Central memory CD8-positive, alpha-beta T cell (primary cell): ENCODE results near the gene PRPF19.
A peak's percentile ranks its signal among the peaks of the same experiment; 100 is the strongest.

ENCODE experiments used
- ATAC-seq: fragments of 150-1000 bp; cut with Tn5 transposase; replicated peaks from 2 replicates; pipeline ENCODE4 v1.10.0; 2022; ENCODE audit warnings: mild to moderate bottlenecking, moderate FRiP score, moderate number of reproducible peaks; ENCODE audit not compliant: poor library complexity, severe bottlenecking; ENCODE audit errors: extremely low read depth
- DNase-seq, 2 donors: peaks; one replicate each; pipeline ENCODE4 v3.0.0; 2021; ENCODE audit warnings: low spot score in 2 of 2
- H3K27ac Mint-ChIP-seq: one replicate; pipeline ENCODE4 v1.8.0; 2022; ENCODE audit warnings: low read depth, mild to moderate bottlenecking, moderate library complexity, mixed read lengths
- H3K27me3 Mint-ChIP-seq: one replicate; pipeline ENCODE4 v1.8.0; 2022; ENCODE audit warnings: mixed read lengths
- H3K36me3 Mint-ChIP-seq: one replicate; pipeline ENCODE4 v1.8.0; 2022; ENCODE audit warnings: mild to moderate bottlenecking, moderate library complexity, mixed read lengths; ENCODE audit not compliant: insufficient read depth
- H3K4me1 Mint-ChIP-seq: one replicate; pipeline ENCODE4 v1.8.0; 2022; ENCODE audit warnings: mixed read lengths
- H3K4me3 Mint-ChIP-seq: one replicate; pipeline ENCODE4 v1.8.0; 2022; ENCODE audit warnings: mild to moderate bottlenecking, moderate library complexity, mixed read lengths
- H3K9me3 Mint-ChIP-seq: one replicate; pipeline ENCODE4 v1.8.0; 2022; ENCODE audit warnings: mixed read lengths

The PRPF19 gene

GRCh38 chr11:60906132-60906972, at the start of gene PRPF19:
Gene PRPF19 (minus strand): TSS chr11:60906585. CDS start chr11:60906382, 203 bp downstream.
- no peaks in the 10 kb centered on the region for H3K27me3 Mint-ChIP-seq

GRCh38 chr11:60955571-60955970, 49.2 kb upstream of the PRPF19 start:
- no peak overlapping the region for H3K27ac Mint-ChIP-seq
- peaks cover 13% of the 10 kb centered on the region for H3K4me1 Mint-ChIP-seq
- H3K27me3 Mint-ChIP-seq = peaks cover 56% of the 10 kb centered on the region
- DNase-seq = no peak
- H3K9me3 Mint-ChIP-seq = no peaks in the 10 kb centered on the region
- no peak overlapping the region for H3K4me3 Mint-ChIP-seq
- no peak for ATAC-seq
- no peaks in the 10 kb centered on the region for H3K36me3 Mint-ChIP-seq

More at GRCh38 chr11:60906132-60906972, at the start of gene PRPF19:
- H3K4me1 Mint-ChIP-seq = peaks cover 50% of the 10 kb centered on the region
- H3K36me3 Mint-ChIP-seq = peaks cover 18% of the 10 kb centered on the region
- H3K9me3 Mint-ChIP-seq = no peaks in the 10 kb centered on the region
- ATAC-seq (peak; percentile 91), DNase-seq (peak; percentile 99 to 100)
- peak within 1 kb of the TSS; percentile 91 for H3K27ac Mint-ChIP-seq
- peak within 1 kb of the TSS; percentile 92 for H3K4me3 Mint-ChIP-seq

- Mint-ChIP-seq H3K27ac (no peak overlapping the region), H3K36me3 (no peaks in the 10 kb centered on the region), H3K27me3 (peaks cover 45% of the 10 kb centered on the region), H3K9me3 (no peaks in the 10 kb centered on the region), H3K4me1 (peaks cover 13% of the 10 kb centered on the region), H3K4me3 (no peak overlapping the region)
- no peak for ATAC-seq
- DNase-seq = no peak
Measured at GRCh38 chr11:60954421-60954820, 48.0 kb upstream of the PRPF19 start.

- ATAC-seq (no peak), DNase-seq (no peak)
- Mint-ChIP-seq H3K9me3 (no peaks in the 10 kb centered on the region), H3K4me1 (peaks cover 13% of the 10 kb centered on the region), H3K27me3 (peaks cover 48% of the 10 kb centered on the region), H3K36me3 (no peaks in the 10 kb centered on the region), H3K27ac (no peak overlapping the region), H3K4me3 (no peak overlapping the region)
Measured at GRCh38 chr11:60953781-60954180, 47.4 kb upstream of the PRPF19 start.

GRCh38 chr11:60952742-60953170, 46.4 kb upstream of the PRPF19 start:
- Mint-ChIP-seq H3K9me3 (no peaks in the 10 kb centered on the region), H3K27ac (peak overlapping the region; percentile 6), H3K27me3 (peaks cover 46% of the 10 kb centered on the region), H3K36me3 (no peaks in the 10 kb centered on the region), H3K4me1 (peaks cover 13% of the 10 kb centered on the region), H3K4me3 (peak overlapping the region; percentile 68)
- DNase-seq = no peak
- ATAC-seq = no peak

- Mint-ChIP-seq H3K4me1 (peaks cover 13% of the 10 kb centered on the region), H3K36me3 (no peaks in the 10 kb centered on the region), H3K4me3 (peak within 1 kb of the TSS; percentile 68), H3K9me3 (no peaks in the 10 kb centered on the region), H3K27ac (peak within 1 kb of the TSS; percentile 6), H3K27me3 (peaks cover 40% of the 10 kb centered on the region)
- DNase-seq (no peak), ATAC-seq (peak; percentile 63)
Measured at GRCh38 chr11:60951904-60952741, 45.7 kb upstream of the PRPF19 start, which contains the start of gene SLC15A3. Gene SLC15A3 (minus strand): TSS chr11:60952176. CDS start chr11:60951551, 625 bp downstream.

GRCh38 chr11:60951606-60951903, 45.2 kb upstream of the PRPF19 start:
- H3K4me1 Mint-ChIP-seq = peaks cover 13% of the 10 kb centered on the region
- no peak overlapping the region for H3K27ac Mint-ChIP-seq
- H3K27me3 Mint-ChIP-seq = peaks cover 41% of the 10 kb centered on the region
- H3K9me3 Mint-ChIP-seq = no peaks in the 10 kb centered on the region
- DNase-seq = no peak
- H3K36me3 Mint-ChIP-seq = no peaks in the 10 kb centered on the region
- peak overlapping the region; percentile 68 for H3K4me3 Mint-ChIP-seq
- no peak for ATAC-seq

- H3K4me3 Mint-ChIP-seq = no peak overlapping the region
- peaks cover 46% of the 10 kb centered on the region for H3K27me3 Mint-ChIP-seq
- peaks cover 13% of the 10 kb centered on the region for H3K4me1 Mint-ChIP-seq
- DNase-seq (no peak), ATAC-seq (no peak)
- H3K27ac Mint-ChIP-seq = no peak overlapping the region
- peaks cover under 1% of the 10 kb centered on the region for H3K36me3 Mint-ChIP-seq
- H3K9me3 Mint-ChIP-seq = no peaks in the 10 kb centered on the region
Measured at GRCh38 chr11:60950933-60951605, 44.7 kb upstream of the PRPF19 start.

- H3K27ac Mint-ChIP-seq = no peak overlapping the region
- peaks cover 13% of the 10 kb centered on the region for H3K4me1 Mint-ChIP-seq
- H3K4me3 Mint-ChIP-seq = no peak overlapping the region
- H3K9me3 Mint-ChIP-seq = no peaks in the 10 kb centered on the region
- H3K36me3 Mint-ChIP-seq = peaks cover 2% of the 10 kb centered on the region
- ATAC-seq = no peak
- peaks cover 55% of the 10 kb centered on the region for H3K27me3 Mint-ChIP-seq
- no peak for DNase-seq
Measured at GRCh38 chr11:60950024-60950423, 43.6 kb upstream of the PRPF19 start.

- no peak overlapping the region for H3K27ac Mint-ChIP-seq
- no peak overlapping the region for H3K4me3 Mint-ChIP-seq
- DNase-seq (no peak), ATAC-seq (no peak)
- H3K27me3 Mint-ChIP-seq = peaks cover 51% of the 10 kb centered on the region
- no peaks in the 10 kb centered on the region for H3K9me3 Mint-ChIP-seq
- H3K4me1 Mint-ChIP-seq = peaks cover 13% of the 10 kb centered on the region
- H3K36me3 Mint-ChIP-seq = peaks cover 2% of the 10 kb centered on the region
Measured at GRCh38 chr11:60948250-60948649, 41.9 kb upstream of the PRPF19 start.

- Mint-ChIP-seq H3K27me3 (peaks cover 46% of the 10 kb centered on the region), H3K4me3 (no peak overlapping the region), H3K4me1 (peaks cover 10% of the 10 kb centered on the region)
Measured at GRCh38 chr11:60947700-60948099, 41.3 kb upstream of the PRPF19 start.

GRCh38 chr11:60946601-60947264, 40.3 kb upstream of the PRPF19 start:
- Mint-ChIP-seq H3K36me3 (peaks cover 2% of the 10 kb centered on the region), H3K27me3 (peaks cover 36% of the 10 kb centered on the region), H3K4me3 (no peak overlapping the region), H3K9me3 (no peaks in the 10 kb centered on the region), H3K4me1 (peaks cover under 1% of the 10 kb centered on the region), H3K27ac (no peak overlapping the region)
- DNase-seq = no peak
- ATAC-seq = no peak

More at GRCh38 chr11:60947700-60948099, 41.3 kb upstream of the PRPF19 start:
- DNase-seq (no peak), ATAC-seq (no peak)
- Mint-ChIP-seq H3K36me3 (peaks cover 2% of the 10 kb centered on the region), H3K9me3 (no peaks in the 10 kb centered on the region), H3K27ac (no peak overlapping the region)
